B cell (primary cell): ENCODE data around the gene CHIT1.

ENCODE experiments used
- CTCF ChIP-seq: fragments of 200-600 bp; IDR thresholded peaks from one replicate; pipeline ENCODE4 v1.8.0; 2022; ENCODE audit warnings: antibody characterized with exemption, mild to moderate bottlenecking
- EZH2 ChIP-seq: IDR thresholded peaks from 2 replicates; pipeline ENCODE4 v1.6.1; 2012; ENCODE audit warnings: borderline replicate concordance, low read depth, mild to moderate bottlenecking, moderate library complexity, low read length; ENCODE audit not compliant: insufficient read depth, poor library complexity, severe bottlenecking

GRCh38 chr1:203269654-203270020 is 40.2 kb upstream of the CHIT1 start:
- TF ChIP-seq CTCF (no peak), EZH2 (no peak)
